H9 (cell line): Measurements from ENCODE around the gene TTYH2. TPM values are rescaled to one million over a fixed set of nuclear protein-coding genes. Genes with fewer than 3 reads are reported as not detected.

Source experiments
- DNase-seq: peaks from one replicate; pipeline ENCODE4 v3.0.0-alpha.2; 2017
- H2AFZ ChIP-seq: one replicate; pipeline ENCODE4 v1.6.1; 2013; ENCODE audit warnings: mild to moderate bottlenecking, low read length, control low read depth, moderate library complexity
- H2AK5ac ChIP-seq: 2 replicates; pipeline ENCODE4 v1.6.1; 2013; ENCODE audit warnings: low read length, control low read depth, mixed read lengths; ENCODE audit not compliant: insufficient read length
- H2BK120ac ChIP-seq: one replicate; pipeline ENCODE4 v1.6.1; 2013; ENCODE audit warnings: low read depth, mild to moderate bottlenecking, low read length, control low read depth, inconsistent platforms; ENCODE audit not compliant: poor library complexity, severe bottlenecking
- H2BK12ac ChIP-seq: 2 replicates; pipeline ENCODE4 v1.6.1; 2013; ENCODE audit warnings: low read length, control low read depth, mixed read lengths, low read depth; ENCODE audit not compliant: insufficient read length
- H2BK15ac ChIP-seq: 2 replicates; pipeline ENCODE4 v1.6.1; 2013; ENCODE audit warnings: low read depth, low read length, control low read depth
- H2BK20ac ChIP-seq: one replicate; pipeline ENCODE4 v1.6.1; 2013; ENCODE audit warnings: low read depth, mild to moderate bottlenecking, low read length, control low read depth, inconsistent platforms; ENCODE audit not compliant: poor library complexity, severe bottlenecking
- H2BK5ac ChIP-seq: 2 replicates; pipeline ENCODE4 v1.6.1; 2013; ENCODE audit warnings: low read length, control low read depth, mixed read lengths; ENCODE audit not compliant: insufficient read length
- H3K14ac ChIP-seq: 2 replicates; pipeline ENCODE4 v1.6.1; 2013; ENCODE audit warnings: low read length, control low read depth; ENCODE audit not compliant: insufficient read depth
- H3K18ac ChIP-seq: 2 replicates; pipeline ENCODE4 v1.6.1; 2013; ENCODE audit warnings: low read depth, mild to moderate bottlenecking, mixed read lengths, low read length, control low read depth; ENCODE audit not compliant: insufficient read length
- H3K23ac ChIP-seq: 2 replicates; pipeline ENCODE4 v1.6.1; 2013; ENCODE audit warnings: low read length, control low read depth, mixed read lengths, low read depth; ENCODE audit not compliant: insufficient read length
- H3K23me2 ChIP-seq: 2 replicates; pipeline ENCODE4 v1.6.1; 2013; ENCODE audit warnings: low read depth, mild to moderate bottlenecking, mixed read lengths, low read length, control low read depth; ENCODE audit not compliant: insufficient read length, poor library complexity, severe bottlenecking
- H3K27ac ChIP-seq: 2 replicates; pipeline ENCODE4 v1.5.1; 2013; ENCODE audit warnings: low read length, control low read depth, mixed read lengths, low read depth; ENCODE audit not compliant: insufficient read length
- H3K27me3 ChIP-seq: 2 replicates; pipeline ENCODE4 v1.6.1; 2013; ENCODE audit warnings: low read length, control low read depth, inconsistent platforms; ENCODE audit not compliant: insufficient read depth
- H3K4ac ChIP-seq: 2 replicates; pipeline ENCODE4 v1.6.1; 2013; ENCODE audit warnings: low read depth, mild to moderate bottlenecking, control low read depth, inconsistent platforms, low read length, moderate library complexity
- H3K4me1 ChIP-seq: 2 replicates; pipeline ENCODE4 v1.6.1; 2013; ENCODE audit warnings: low read length, control low read depth, inconsistent platforms; ENCODE audit not compliant: insufficient read depth
- H3K4me2 ChIP-seq: 2 replicates; pipeline ENCODE4 v1.6.1; 2013; ENCODE audit warnings: low read length, control low read depth, mixed read lengths; ENCODE audit not compliant: insufficient read length, insufficient read depth
- H3K56ac ChIP-seq: 2 replicates; pipeline ENCODE4 v1.6.1; 2013; ENCODE audit warnings: low read depth, mild to moderate bottlenecking, mixed read lengths, low read length, control low read depth; ENCODE audit not compliant: insufficient read length
- H3K79me1 ChIP-seq: 2 replicates; pipeline ENCODE4 v1.6.1; 2013; ENCODE audit warnings: low read depth, mild to moderate bottlenecking, moderate library complexity, low read length, control low read depth, inconsistent platforms; ENCODE audit not compliant: insufficient read depth, poor library complexity, severe bottlenecking
- H3K79me2 ChIP-seq: 2 replicates; pipeline ENCODE4 v1.6.1; 2013; ENCODE audit warnings: low read length, control low read depth, inconsistent platforms; ENCODE audit not compliant: insufficient read depth
- H3K9ac ChIP-seq: 2 replicates; pipeline ENCODE4 v1.6.1; 2013; ENCODE audit warnings: low read length, control low read depth, mixed read lengths; ENCODE audit not compliant: insufficient read length; ENCODE audit errors: extremely low read depth
- H3K9me3 ChIP-seq: one replicate; pipeline ENCODE4 v1.6.1; 2013; ENCODE audit warnings: low read depth, low read length, inconsistent platforms; ENCODE audit not compliant: control insufficient read depth
- H3T11ph ChIP-seq: one replicate; pipeline ENCODE4 v1.6.1; 2013; ENCODE audit warnings: mild to moderate bottlenecking, low read length, control low read depth, inconsistent platforms
- H4K20me1 ChIP-seq: one replicate; pipeline ENCODE4 v1.6.1; 2013; ENCODE audit not compliant: control insufficient read depth, insufficient read length, insufficient read depth
- H4K5ac ChIP-seq: 2 replicates; pipeline ENCODE4 v1.6.1; 2013; ENCODE audit warnings: low read depth, mild to moderate bottlenecking, mixed read lengths, low read length, control low read depth; ENCODE audit not compliant: insufficient read length
- H4K8ac ChIP-seq: replicated peaks from 2 replicates; pipeline ENCODE4 v1.6.1; 2013; ENCODE audit warnings: low read length, control low read depth, mixed read lengths, low read depth; ENCODE audit not compliant: insufficient read length
- H4K91ac ChIP-seq: 2 replicates; pipeline ENCODE4 v1.6.1; 2013; ENCODE audit warnings: low read depth, mild to moderate bottlenecking, moderate library complexity, mixed read lengths, low read length, control low read depth; ENCODE audit not compliant: insufficient read length
- H3K27ac Mint-ChIP-seq, 3 experiments: 2 replicates in 2 of 3; 3 replicates in 1 of 3; pipeline ENCODE4 v1.8.0; 2020 to 2021; ENCODE audit warnings: mixed read lengths in 3 of 3, mild to moderate bottlenecking in 1 of 3, moderate library complexity in 1 of 3
- H3K27me3 Mint-ChIP-seq: 2 replicates; pipeline ENCODE4 v1.8.0; 2021; ENCODE audit warnings: low read depth, mild to moderate bottlenecking, moderate library complexity, mixed read lengths
- H3K36me3 Mint-ChIP-seq, 3 experiments: 2 replicates in 2 of 3; 3 replicates in 1 of 3; pipeline ENCODE4 v1.8.0; 2020 to 2021; ENCODE audit warnings: low read depth in 3 of 3, mixed read lengths in 3 of 3; ENCODE audit not compliant: insufficient read depth in 1 of 3
- H3K4me1 Mint-ChIP-seq, 2 experiments: 2 replicates each; pipeline ENCODE4 v1.8.0; 2020; ENCODE audit warnings: mixed read lengths in 2 of 2
- H3K4me3 Mint-ChIP-seq, 2 experiments: 2 replicates in 1 of 2; 3 replicates in 1 of 2; pipeline ENCODE4 v1.8.0; 2020 to 2021; ENCODE audit warnings: mild to moderate bottlenecking in 2 of 2, mixed read lengths in 2 of 2, moderate library complexity in 1 of 2
- H3K9me3 Mint-ChIP-seq, 2 experiments: 2 replicates in 1 of 2; 3 replicates in 1 of 2; pipeline ENCODE4 v1.8.0; 2020; ENCODE audit warnings: mild to moderate bottlenecking in 2 of 2, mixed read lengths in 2 of 2, moderate library complexity in 1 of 2
- CTCF ChIP-seq: fragments of 200-600 bp; sonication (generic); conservative IDR thresholded peaks from 3 replicates; pipeline ENCODE4 v1.8.0; 2021; ENCODE audit warnings: antibody characterized with exemption, mild to moderate bottlenecking
- WGBS: extraction: QIAGEN DNeasy Blood & Tissue Kit; methylation state at CpG from one replicate; pipeline ENCODE4 v1.1.7; 2013; ENCODE audit warnings: missing lambda C conversion rate, low lambda C conversion rate, mixed read lengths; ENCODE audit not compliant: insufficient read length; ENCODE audit errors: extremely low coverage; 5-methylcytosine and 5-hydroxymethylcytosine counted together
- total RNA-seq: library from RNA; stranded (reverse); gene quantifications from 2 replicates; pipeline ENCODE4 v1.2.1, GENCODE V29; 2021

Gene TTYH2
- total RNA-seq, 1 experiment from 2014 or later: 1.6 TPM

- Histone ChIP-seq H3K4ac (no peak overlapping the region), H3K27me3 (peaks cover 3% of the 10 kb centered on the region; the same call in 1 of the 2 replicates), H4K8ac (no peak overlapping the region), H3K23me2 (peaks cover 8% of the 10 kb centered on the region), H2BK120ac (no peak overlapping the region), H4K5ac (no peak overlapping the region), H3T11ph (no peak overlapping the region), H2AK5ac (no peak overlapping the region), H2AFZ (no peak overlapping the region), H3K9me3 (no peaks in the 10 kb centered on the region), H3K27ac (no peak overlapping the region), H4K20me1 (no peaks in the 10 kb centered on the region), H2BK15ac (no peak overlapping the region), H3K56ac (no peak overlapping the region), H3K14ac (no peak overlapping the region), H3K79me1 (no peaks in the 10 kb centered on the region), H4K91ac (no peak overlapping the region), H2BK20ac (no peak overlapping the region), H3K4me1 (no peaks in the 10 kb centered on the region), H3K9ac (no peak overlapping the region), H3K79me2 (no peaks in the 10 kb centered on the region), H3K18ac (no peak overlapping the region), H2BK5ac (no peak overlapping the region), H3K4me2 (no peak overlapping the region), H2BK12ac (no peak overlapping the region), H3K23ac (no peak overlapping the region)
- Mint-ChIP-seq H3K4me1 (peaks cover 10 to 17% of the 10 kb centered on the region in 2 experiments), H3K36me3 (no peaks in the 10 kb centered on the region), H3K4me3 (no peak overlapping the region), H3K27ac (no peak overlapping the region), H3K9me3 (no peaks in the 10 kb centered on the region), H3K27me3 (peaks cover 40% of the 10 kb centered on the region)
- DNase-seq: no peak
- no peak for TF ChIP-seq CTCF
- WGBS: no CpG with 5 or more reads among the region's 2 CpGs
Observed at GRCh38 chr17:74217888-74218287, 4.5 kb downstream of the TTYH2 start.
